ENCODE measurements around the gene MIGA2.

GRCh38 chr9:128986671-128987070, 49.8 kb upstream of the MIGA2 start:
- no peak for TF ChIP-seq CTCF (tag by site-specific recombination; IDR thresholded peaks at IDR 0.05)
- no peak for TF ChIP-seq TCF7L2 (IDR thresholded peaks at IDR 0.05; ENCODE audit: borderline replicate concordance, low read depth, low read length)
- TF ChIP-seq ZNF324 (tag by site-specific recombination; IDR thresholded peaks at IDR 0.05) = no peak
- no peak for TF ChIP-seq PATZ1 (tag by site-specific recombination; IDR thresholded peaks at IDR 0.05)
- TF ChIP-seq ZNF596 (tag by site-specific recombination; IDR thresholded peaks at IDR 0.05) = no peak
- TF ChIP-seq REPIN1 (tag by site-specific recombination; IDR thresholded peaks at IDR 0.05; ENCODE audit: low read depth) = no peak
- no peak for TF ChIP-seq ZNF239 (tag by site-specific recombination; IDR thresholded peaks at IDR 0.05)
- TF ChIP-seq ELK4 (IDR thresholded peaks at IDR 0.05; ENCODE audit: borderline replicate concordance, low read depth, low read length) = no peak
- no peak for TF ChIP-seq YY1 (tag by site-specific recombination; IDR thresholded peaks at IDR 0.05)
- no peak for TF ChIP-seq ZNF707 (tag by site-specific recombination; IDR thresholded peaks at IDR 0.05)
- no peak for TF ChIP-seq ZNF449 (tag by site-specific recombination; IDR thresholded peaks at IDR 0.05)
- TF ChIP-seq ZNF518A (tag by site-specific recombination; conservative IDR thresholded peaks at IDR 0.05; ENCODE audit: low read depth) = no peak
